ENCODE measurements around the gene OSM. TPM values are rescaled to one million over a fixed set of nuclear protein-coding genes. Genes with fewer than 3 reads are reported as not detected.

OSM gene
- total RNA-seq, 4 donors from 2014 or later, result 0.82 to 7.3 (median 1.0) TPM

DNA sequence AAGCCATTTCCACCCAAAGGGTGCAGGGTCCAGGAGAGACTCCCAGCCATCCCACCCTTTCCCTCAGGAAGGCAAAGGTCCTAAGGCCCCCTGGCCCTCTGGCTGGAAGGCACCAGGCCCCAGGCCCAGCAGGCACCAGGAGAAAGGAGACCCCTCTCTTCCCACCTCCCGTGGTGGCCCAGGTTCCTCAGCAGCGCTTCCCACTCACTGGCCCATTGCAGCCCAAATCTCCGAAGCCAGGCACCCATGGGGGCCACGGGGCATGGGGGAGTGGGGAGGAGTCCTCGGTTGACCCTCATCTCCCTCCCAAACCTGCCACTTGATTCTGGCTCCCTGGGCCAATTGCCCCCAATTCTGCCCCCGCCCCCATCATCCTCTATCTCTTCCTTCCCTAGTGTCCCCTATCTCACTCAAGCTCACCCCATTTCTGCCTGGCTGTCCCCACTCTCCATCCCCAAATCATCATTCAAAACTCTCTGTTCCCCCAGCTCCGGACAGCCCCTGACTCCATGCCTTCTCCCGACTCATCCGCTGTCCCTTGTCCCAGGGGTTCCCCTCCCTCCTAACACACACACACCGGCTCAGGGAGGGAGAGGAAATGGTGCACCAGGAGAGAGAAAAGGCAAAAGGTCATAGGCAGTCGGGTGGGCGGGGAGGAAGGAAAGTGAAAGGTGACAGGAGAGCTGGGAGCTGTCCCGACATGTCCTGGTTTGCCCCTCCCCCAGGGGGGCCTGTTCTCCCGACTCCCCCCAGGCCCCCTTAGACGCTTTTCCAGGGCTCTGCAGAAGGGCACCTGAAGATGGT is 21.3 kb downstream of the OSM start:
- TF ChIP-seq, protein P1, sequence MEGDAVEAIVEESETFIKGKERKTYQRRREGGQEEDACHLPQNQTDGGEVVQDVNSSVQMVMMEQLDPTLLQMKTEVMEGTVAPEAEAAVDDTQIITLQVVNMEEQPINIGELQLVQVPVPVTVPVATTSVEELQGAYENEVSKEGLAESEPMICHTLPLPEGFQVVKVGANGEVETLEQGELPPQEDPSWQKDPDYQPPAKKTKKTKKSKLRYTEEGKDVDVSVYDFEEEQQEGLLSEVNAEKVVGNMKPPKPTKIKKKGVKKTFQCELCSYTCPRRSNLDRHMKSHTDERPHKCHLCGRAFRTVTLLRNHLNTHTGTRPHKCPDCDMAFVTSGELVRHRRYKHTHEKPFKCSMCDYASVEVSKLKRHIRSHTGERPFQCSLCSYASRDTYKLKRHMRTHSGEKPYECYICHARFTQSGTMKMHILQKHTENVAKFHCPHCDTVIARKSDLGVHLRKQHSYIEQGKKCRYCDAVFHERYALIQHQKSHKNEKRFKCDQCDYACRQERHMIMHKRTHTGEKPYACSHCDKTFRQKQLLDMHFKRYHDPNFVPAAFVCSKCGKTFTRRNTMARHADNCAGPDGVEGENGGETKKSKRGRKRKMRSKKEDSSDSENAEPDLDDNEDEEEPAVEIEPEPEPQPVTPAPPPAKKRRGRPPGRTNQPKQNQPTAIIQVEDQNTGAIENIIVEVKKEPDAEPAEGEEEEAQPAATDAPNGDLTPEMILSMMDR (IDR thresholded peaks at IDR 0.05; ENCODE audit: low read depth), result no peak

DNA sequence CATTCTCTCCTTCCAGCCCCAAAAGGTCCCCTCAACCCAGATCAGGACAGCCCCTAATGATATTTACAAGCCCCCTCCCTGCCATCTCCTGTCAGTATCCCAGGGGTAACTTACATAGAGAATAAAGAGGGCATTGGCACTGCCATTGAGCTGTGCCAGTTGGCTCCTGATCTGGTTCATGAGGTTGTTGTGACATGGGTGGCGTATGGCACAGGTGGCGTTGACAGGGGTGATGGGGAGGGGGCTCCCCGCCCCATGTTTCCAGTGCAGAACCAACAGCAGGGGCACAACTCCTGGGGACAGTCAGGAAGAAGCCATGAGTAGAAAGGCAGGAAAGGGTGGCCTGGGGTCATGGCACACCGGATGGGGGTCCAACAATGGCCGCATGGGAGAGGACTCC is 22.0 kb downstream of the OSM start:
- TF ChIP-seq, protein P1 (IDR thresholded peaks at IDR 0.05; ENCODE audit: low read depth), result no peak

DNA sequence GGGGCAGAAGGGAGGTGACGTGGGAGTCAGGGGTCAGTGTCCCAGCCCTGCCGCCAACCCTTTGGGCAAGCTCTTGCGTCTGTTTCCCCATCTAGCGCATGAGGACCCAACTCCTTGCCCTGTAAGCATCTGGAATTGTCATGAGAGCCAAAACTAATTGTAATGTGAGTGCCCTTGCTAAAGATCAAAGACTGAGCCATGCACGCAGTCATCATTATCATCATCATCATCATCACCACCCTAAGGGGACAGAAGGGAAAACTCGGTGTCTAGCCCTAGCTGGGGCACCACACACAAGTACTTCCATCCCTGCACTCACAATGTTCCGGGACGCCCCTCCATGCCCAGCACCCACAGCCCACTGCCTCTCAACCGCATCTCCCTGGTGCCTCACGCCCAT is 22.6 kb downstream of the OSM start:
- TF ChIP-seq, protein P1 (IDR thresholded peaks at IDR 0.05; ENCODE audit: low read depth), result no peak

DNA sequence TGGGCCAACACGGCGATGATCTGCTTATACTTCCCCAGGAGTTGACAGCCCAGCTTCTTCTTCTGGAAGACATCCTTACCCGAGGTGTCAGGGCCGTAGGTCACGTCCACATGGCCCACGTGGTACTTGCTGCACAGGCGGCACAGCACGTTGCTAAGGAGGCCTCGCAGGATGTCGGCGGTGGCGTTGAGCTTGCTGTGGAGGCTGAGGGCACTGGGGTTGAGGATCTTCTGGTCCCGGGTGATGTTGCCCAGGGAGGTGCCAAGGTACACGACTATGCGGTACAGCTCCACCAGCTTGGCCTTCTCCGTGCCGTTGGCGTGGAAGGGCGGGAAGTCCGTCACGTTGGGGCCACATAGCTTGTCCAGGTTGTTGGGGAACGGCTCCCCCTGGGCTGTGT is 23.0 kb downstream of the OSM start:
- TF ChIP-seq, protein P1 (IDR thresholded peaks at IDR 0.05; ENCODE audit: low read depth), result no peak

DNA sequence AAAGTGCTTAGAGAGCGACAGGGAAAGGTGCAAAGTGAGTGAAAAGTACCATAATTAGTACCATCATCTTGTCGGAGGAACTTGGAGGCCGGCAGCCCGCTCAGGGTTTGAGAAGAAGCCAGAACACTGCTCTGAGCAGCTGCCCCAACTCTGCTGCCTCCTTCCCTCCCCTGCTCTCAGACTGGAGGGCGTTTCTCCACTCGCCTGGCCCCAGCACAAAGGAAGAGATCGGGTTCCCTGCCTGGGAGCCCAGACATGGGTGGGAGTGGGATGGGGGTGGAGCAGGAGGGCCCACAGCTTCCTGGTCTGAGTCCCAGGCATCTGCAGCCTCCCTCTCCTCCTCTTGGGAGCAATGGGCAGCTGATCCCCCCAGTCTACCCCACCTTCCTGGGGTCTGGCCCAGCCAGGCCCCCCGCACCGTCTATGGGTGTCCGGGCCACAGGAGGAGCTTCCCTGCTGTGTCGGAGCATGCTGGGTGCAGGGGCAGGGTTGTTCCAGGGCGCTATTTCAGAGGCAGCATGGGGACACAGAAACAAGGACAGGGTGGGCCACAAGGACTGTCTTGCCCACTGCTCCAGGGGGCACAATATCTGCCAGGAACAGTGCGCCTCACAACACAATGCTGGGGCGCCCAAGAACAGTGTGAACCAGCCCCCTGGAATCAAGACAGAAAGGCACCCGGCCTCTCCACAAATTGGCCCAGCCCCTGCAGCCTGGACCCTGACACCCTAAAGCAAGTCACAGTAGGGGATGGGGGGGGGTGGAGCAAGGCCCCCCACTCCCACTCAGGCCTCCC is 24.9 kb downstream of the OSM start:
- TF ChIP-seq, protein P1 (IDR thresholded peaks at IDR 0.05; ENCODE audit: low read depth), result no peak

DNA sequence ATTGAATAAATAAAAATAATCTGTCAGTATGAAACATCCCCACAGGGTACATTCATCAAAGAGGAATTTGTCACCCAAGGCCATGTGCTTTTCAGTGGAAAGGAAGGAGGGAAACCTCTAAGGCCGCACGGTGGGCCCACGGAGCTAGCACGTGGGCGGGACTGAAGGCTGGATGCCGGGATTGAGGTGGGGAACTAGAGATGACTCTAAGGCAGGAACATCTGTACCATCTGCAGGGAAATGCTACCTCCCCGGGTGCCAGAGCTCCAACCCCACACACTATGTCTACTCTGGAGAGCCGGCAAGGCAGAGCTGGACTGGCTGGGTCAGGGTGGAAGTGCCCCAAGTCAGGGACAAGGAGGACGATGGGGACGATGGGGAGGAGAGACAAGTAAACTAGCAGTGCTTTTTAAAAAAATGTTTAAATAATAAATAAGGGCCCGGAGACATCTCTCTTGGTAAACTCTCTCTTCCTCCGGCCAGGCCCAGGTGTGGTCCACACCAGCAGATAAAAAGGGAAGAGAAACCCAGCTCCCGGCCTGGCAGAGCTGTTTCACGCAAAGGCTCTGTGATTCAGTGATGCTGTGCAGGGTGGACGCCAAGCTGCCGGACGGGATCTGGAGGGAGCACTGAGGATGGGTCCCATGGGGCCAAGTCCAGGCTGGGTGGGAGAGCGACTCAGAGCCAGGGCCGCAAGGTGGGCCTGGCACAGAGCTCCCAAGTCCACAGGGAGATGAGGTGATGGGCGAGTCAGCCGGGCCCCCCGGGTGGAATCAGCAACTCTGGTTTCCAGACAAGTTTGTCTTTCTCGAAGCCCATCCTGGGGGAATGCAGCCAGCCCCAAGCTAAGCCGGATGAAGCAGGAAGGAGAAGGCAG is 25.9 kb downstream of the OSM start:
- TF ChIP-seq, protein P1 (IDR thresholded peaks at IDR 0.05; ENCODE audit: low read depth), result no peak

All from subcutaneous adipose tissue (tissue), 4 donors.